ENCODE results near the gene CD9.

Gene CD9

GRCh38 chr12:6166808-6167207, 33.4 kb upstream of the CD9 start:
- FAIRE-seq, result no peak
- no peak for DNase-seq (ENCODE audit: insufficient read length)
- TF ChIP-seq POLR2A (IDR thresholded peaks at IDR 0.05; ENCODE audit: low read depth, low read length) (no peak), POLR2AphosphoS5 (IDR thresholded peaks at IDR 0.05; ENCODE audit: low read depth, low read length) (no peak), TAF1 (IDR thresholded peaks at IDR 0.05; ENCODE audit: borderline replicate concordance, low read depth, low read length) (no peak)

DNA sequence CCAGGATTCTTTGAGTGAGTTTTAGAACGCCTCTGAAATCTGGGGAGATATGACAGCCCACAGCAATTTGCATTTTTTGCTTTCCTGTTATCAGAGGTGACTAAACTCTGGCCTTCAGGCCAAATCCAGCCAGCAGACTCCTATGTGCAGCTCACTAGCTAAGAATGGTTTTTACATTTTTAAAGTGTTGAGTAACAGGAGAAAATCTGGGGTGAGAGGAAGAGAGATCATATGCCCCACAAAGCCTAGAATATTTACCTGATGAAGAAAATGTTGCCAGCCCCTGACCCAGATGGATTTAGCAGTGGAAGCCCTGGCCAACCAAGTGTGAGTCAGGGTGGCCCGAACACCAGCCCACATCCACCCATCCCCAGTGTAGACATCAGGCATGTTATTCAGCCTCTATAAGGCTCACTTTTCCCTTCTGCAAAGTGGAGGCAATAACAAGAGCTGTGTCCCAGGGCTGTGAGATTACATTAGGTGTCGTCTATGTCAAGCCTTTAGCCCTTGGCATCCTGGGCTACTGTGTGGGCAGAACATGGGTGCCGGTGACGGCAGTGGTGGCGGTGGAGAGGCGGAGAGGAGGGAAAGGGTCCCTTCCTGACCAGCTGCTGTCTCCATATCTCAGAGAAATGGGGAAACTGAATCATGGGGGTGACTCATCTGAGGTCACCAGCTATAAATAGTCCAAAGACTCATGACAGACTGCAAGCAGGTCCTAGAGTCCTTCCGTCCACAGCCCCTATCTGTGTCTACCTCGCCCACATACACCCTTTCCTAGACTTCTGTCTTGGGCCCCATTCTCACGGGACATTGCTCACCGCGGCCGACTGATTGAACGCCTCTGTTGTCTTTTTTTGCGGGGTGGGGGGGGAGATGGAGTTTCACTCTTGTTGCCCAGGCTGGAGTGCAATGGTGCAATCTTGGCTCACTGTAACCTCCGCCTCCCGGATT, 32.6 kb upstream of the CD9 start:
- FAIRE-seq (peak; percentile 87), DNase-seq (ENCODE audit: insufficient read length) (no peak)
- TF ChIP-seq POLR2AphosphoS5 (IDR thresholded peaks at IDR 0.05; ENCODE audit: low read depth, low read length) (no peak), POLR2A (IDR thresholded peaks at IDR 0.05; ENCODE audit: low read depth, low read length) (0 out of 2 replicates have a peak, but pooled peaks have one; percentile 28), TAF1 (IDR thresholded peaks at IDR 0.05; ENCODE audit: borderline replicate concordance, low read depth, low read length) (no peak)

GRCh38 chr12:6171409-6172015, 28.7 kb upstream of the CD9 start:
- DNase-seq (ENCODE audit: insufficient read length) (no peak), FAIRE-seq (no peak)

DNA sequence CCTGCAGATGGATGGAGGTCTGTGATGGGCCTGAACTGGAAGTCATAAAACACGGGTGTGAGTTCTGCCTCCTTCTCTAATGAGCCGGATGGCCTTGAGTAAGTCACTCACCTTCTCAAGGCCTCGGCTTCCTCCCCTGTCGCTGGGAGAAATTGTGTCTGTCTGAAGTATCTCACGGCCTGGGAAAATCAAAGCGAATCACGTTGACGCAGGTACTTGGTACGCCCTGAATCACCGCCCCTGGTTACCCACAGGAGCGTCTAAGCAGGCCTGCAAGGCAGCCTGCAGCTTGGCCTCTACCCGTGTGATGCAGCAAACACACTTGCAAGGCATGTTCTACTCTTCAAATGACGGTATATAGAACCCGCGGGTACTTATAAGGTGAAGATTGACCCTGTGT, 28.1 kb upstream of the CD9 start:
- DNase-seq (ENCODE audit: insufficient read length) (no peak), FAIRE-seq (no peak)
- TF ChIP-seq POLR2A (IDR thresholded peaks at IDR 0.05; ENCODE audit: low read depth, low read length), result no peak
- TF ChIP-seq TAF1 (IDR thresholded peaks at IDR 0.05; ENCODE audit: borderline replicate concordance, low read depth, low read length), result no peak
- no peak for TF ChIP-seq POLR2AphosphoS5 (IDR thresholded peaks at IDR 0.05; ENCODE audit: low read depth, low read length)

More at GRCh38 chr12:6171409-6172015, 28.7 kb upstream of the CD9 start:
- TF ChIP-seq POLR2A (IDR thresholded peaks at IDR 0.05; ENCODE audit: low read depth, low read length) (no peak), POLR2AphosphoS5 (IDR thresholded peaks at IDR 0.05; ENCODE audit: low read depth, low read length) (no peak), TAF1 (IDR thresholded peaks at IDR 0.05; ENCODE audit: borderline replicate concordance, low read depth, low read length) (no peak)

GRCh38 chr12:6172862-6173261, 27.3 kb upstream of the CD9 start:
- FAIRE-seq, result no peak

GRCh38 chr12:6177642-6178358, 22.4 kb upstream of the CD9 start:
- FAIRE-seq (no peak), DNase-seq (ENCODE audit: insufficient read length) (no peak)
- TF ChIP-seq POLR2AphosphoS5 (IDR thresholded peaks at IDR 0.05; ENCODE audit: low read depth, low read length) (no peak), POLR2A (IDR thresholded peaks at IDR 0.05; ENCODE audit: low read depth, low read length) (no peak), TAF1 (IDR thresholded peaks at IDR 0.05; ENCODE audit: borderline replicate concordance, low read depth, low read length) (no peak)

More at GRCh38 chr12:6172862-6173261, 27.3 kb upstream of the CD9 start:
- no peak for DNase-seq (ENCODE audit: insufficient read length)
- TF ChIP-seq POLR2AphosphoS5 (IDR thresholded peaks at IDR 0.05; ENCODE audit: low read depth, low read length), result no peak

- no peak for FAIRE-seq
- TF ChIP-seq POLR2AphosphoS5 (IDR thresholded peaks at IDR 0.05; ENCODE audit: low read depth, low read length) (no peak), TAF1 (IDR thresholded peaks at IDR 0.05; ENCODE audit: borderline replicate concordance, low read depth, low read length) (no peak), POLR2A (IDR thresholded peaks at IDR 0.05; ENCODE audit: low read depth, low read length) (no peak)
- no peak for DNase-seq (ENCODE audit: insufficient read length)
These were observed 21.0 kb upstream of the CD9 start for GRCh38 chr12:6178981-6179761.

GRCh38 chr12:6180268-6181051, 19.7 kb upstream of the CD9 start:
- TF ChIP-seq POLR2AphosphoS5 (IDR thresholded peaks at IDR 0.05; ENCODE audit: low read depth, low read length) (no peak), TAF1 (IDR thresholded peaks at IDR 0.05; ENCODE audit: borderline replicate concordance, low read depth, low read length) (no peak), POLR2A (IDR thresholded peaks at IDR 0.05; ENCODE audit: low read depth, low read length) (no peak)
- FAIRE-seq (no peak), DNase-seq (ENCODE audit: insufficient read length) (no peak)

DNA sequence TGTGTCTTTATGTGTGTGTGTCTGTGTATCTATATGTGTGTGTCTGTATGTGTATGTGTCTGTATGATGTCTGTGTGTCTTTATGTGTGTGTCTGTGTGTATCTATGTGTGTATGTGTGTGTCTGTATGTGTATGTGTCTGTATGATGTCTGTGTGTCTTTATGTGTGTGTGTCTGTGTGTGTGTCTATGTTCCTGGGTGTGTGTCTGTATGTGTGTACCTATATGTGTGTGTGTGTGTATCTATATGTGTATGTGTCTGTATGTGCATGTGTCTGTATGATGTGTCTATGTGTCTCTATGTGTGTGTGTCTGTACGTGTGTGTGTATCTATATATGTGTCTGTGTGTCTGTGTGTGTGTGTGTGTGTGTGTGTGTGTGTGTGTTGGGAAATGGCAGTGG, 19.0 kb upstream of the CD9 start:
- FAIRE-seq, result no peak
- no peak for DNase-seq (ENCODE audit: insufficient read length)
- TF ChIP-seq POLR2AphosphoS5 (IDR thresholded peaks at IDR 0.05; ENCODE audit: low read depth, low read length), result no peak
- no peak for TF ChIP-seq POLR2A (IDR thresholded peaks at IDR 0.05; ENCODE audit: low read depth, low read length)
- no peak for TF ChIP-seq TAF1 (IDR thresholded peaks at IDR 0.05; ENCODE audit: borderline replicate concordance, low read depth, low read length)

DNA sequence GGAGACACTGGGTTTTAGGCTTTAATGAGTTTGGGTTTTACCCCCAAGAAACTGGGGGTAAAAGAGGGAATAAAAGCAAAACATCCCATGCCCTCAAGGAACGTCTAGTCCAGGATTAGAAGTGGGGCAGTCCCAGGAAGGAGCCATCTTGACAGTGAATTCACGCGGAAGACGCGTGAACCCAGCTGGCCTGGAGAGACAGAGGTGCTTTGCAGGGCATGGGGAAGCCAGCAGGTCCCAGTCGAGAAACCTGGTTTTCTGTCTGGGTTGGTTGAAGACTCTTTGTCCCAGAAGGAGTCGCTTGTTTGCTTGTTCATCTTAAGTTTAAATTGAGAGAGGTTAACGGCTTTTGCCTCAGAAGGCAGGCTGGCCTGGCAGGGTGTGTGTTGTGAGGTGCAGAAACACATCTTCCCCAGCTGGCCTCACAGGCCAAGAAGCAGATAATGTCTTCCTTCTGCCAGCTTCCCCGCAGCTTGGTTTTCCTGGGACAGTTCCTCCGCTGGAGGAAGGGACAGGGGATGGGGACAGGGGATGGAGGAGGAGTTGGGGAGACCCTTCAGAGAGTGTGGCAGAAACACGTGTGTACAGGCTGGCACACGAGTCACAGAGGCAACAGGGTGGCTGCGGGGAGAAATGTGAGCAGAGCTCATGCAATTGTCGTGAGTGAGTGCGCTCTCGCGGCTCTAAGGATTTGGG, 18.5 kb upstream of the CD9 start:
- no peak for DNase-seq (ENCODE audit: insufficient read length)
- no peak for FAIRE-seq
- TF ChIP-seq POLR2AphosphoS5 (IDR thresholded peaks at IDR 0.05; ENCODE audit: low read depth, low read length) (no peak), POLR2A (IDR thresholded peaks at IDR 0.05; ENCODE audit: low read depth, low read length) (no peak), TAF1 (IDR thresholded peaks at IDR 0.05; ENCODE audit: borderline replicate concordance, low read depth, low read length) (no peak)

All from GM12892 (cell line).